VCaP (cell line): ENCODE results near the gene DNMT3A.

Experiments
- H3K27ac ChIP-seq: fragments of 450-650 bp; 2 replicates; pipeline ENCODE4 v1.5.1; 2017
- CTCF ChIP-seq: fragments of 450-650 bp; conservative IDR thresholded peaks from 2 replicates; pipeline ENCODE4 v1.5.1; 2017; ENCODE audit warnings: mild to moderate bottlenecking, moderate library complexity

The DNMT3A gene

GRCh38 chr2:25204190-25204838 lies 137.4 kb downstream of the DNMT3A start:
- no peak overlapping the region for H3K27ac ChIP-seq
- no peak for TF ChIP-seq CTCF

GRCh38 chr2:25202275-25202674 lies 139.4 kb downstream of the DNMT3A start:
- no peak overlapping the region for H3K27ac ChIP-seq
- TF ChIP-seq CTCF: no peak

- TF ChIP-seq CTCF: no peak
These were observed 139.9 kb downstream of the DNMT3A start for GRCh38 chr2:25201794-25202193.

GRCh38 chr2:25201265-25201664 lies 140.5 kb downstream of the DNMT3A start:
- TF ChIP-seq CTCF: peak; percentile 27; the same call in 1 of the 2 replicates
- H3K27ac ChIP-seq: no peak overlapping the region

More at GRCh38 chr2:25201794-25202193, 139.9 kb downstream of the DNMT3A start:
- H3K27ac ChIP-seq: no peak overlapping the region

GRCh38 chr2:25198576-25198975 lies 143.1 kb downstream of the DNMT3A start:
- H3K27ac ChIP-seq: no peak overlapping the region
- no peak for TF ChIP-seq CTCF

GRCh38 chr2:25198209-25198525 lies 143.6 kb downstream of the DNMT3A start:
- TF ChIP-seq CTCF: no peak
- H3K27ac ChIP-seq: no peak overlapping the region

- TF ChIP-seq CTCF: no peak
- no peak overlapping the region for H3K27ac ChIP-seq
These were observed 144.2 kb downstream of the DNMT3A start for GRCh38 chr2:25197336-25198208.
